Aorta (tissue), 5 donors: Measurements from ENCODE around the gene ANKRD24. TPM values are rescaled to one million over a fixed set of nuclear protein-coding genes. Genes with fewer than 3 reads are reported as not detected.
"Not testable (repeated sequence)": the region's sequence is repeated elsewhere in the genome, so short reads cannot be mapped to it uniquely, and the experiment has no call there.

Experiments
- ATAC-seq: fragments of 200-7000 bp; cut with Tn5 transposase; one replicate; pipeline ENCODE4 v1.9.1; 2022; ENCODE audit warnings: moderate library complexity; ENCODE audit not compliant: low FRiP score
- DNase-seq, 2 donors: peaks; one replicate each; pipeline ENCODE4 v3.0.0-alpha.2; 2020
- H3K27ac ChIP-seq, 2 donors: one replicate each; pipeline ENCODE4 v1.5.1; 2013; ENCODE audit warnings: low read length in 2 of 2, mild to moderate bottlenecking in 2 of 2, moderate library complexity in 2 of 2, control low read depth in 1 of 2, inconsistent platforms in 1 of 2, low read depth in 1 of 2
- H3K27me3 ChIP-seq, 2 donors: one replicate each; pipeline ENCODE4 v1.6.1; 2013; ENCODE audit warnings: control low read depth in 1 of 2, low read length in 1 of 2, mild to moderate bottlenecking in 1 of 2, moderate library complexity in 1 of 2; ENCODE audit not compliant: insufficient read depth in 2 of 2, control insufficient read depth in 1 of 2
- H3K36me3 ChIP-seq, 2 donors: one replicate each; pipeline ENCODE4 v1.6.1; 2013; ENCODE audit warnings: control low read depth in 1 of 2, low read length in 1 of 2, mild to moderate bottlenecking in 1 of 2; ENCODE audit not compliant: insufficient read depth in 2 of 2, control insufficient read depth in 1 of 2
- H3K4me1 ChIP-seq, 2 donors: one replicate each; pipeline ENCODE4 v1.6.1; 2013; ENCODE audit warnings: low read length in 2 of 2, control low read depth in 1 of 2, mild to moderate bottlenecking in 1 of 2, moderate library complexity in 1 of 2; ENCODE audit not compliant: insufficient read depth in 2 of 2, control insufficient read depth in 1 of 2
- H3K4me3 ChIP-seq, 2 donors: one replicate each; pipeline ENCODE4 v1.5.1; 2013; ENCODE audit warnings: low read length in 2 of 2, control low read depth in 1 of 2, mild to moderate bottlenecking in 1 of 2
- H3K9me3 ChIP-seq: one replicate; pipeline ENCODE4 v1.6.1; 2013; ENCODE audit warnings: mild to moderate bottlenecking, low read length; ENCODE audit not compliant: control insufficient read depth
- WGBS, 2 donors: extraction: QIAGEN DNeasy Blood & Tissue Kit; methylation state at CpG; one replicate each; pipeline ENCODE4 v1.1.7; 2013; 5-methylcytosine and 5-hydroxymethylcytosine counted together
- intact Hi-C, 2 donors: fragments of 100-400 bp; cut with DNase I; formaldehyde crosslinking; loops; one replicate each; pipeline versions ENCODE4 v1.14.2 to v1.15.0; 2022
- polyA plus RNA-seq, 2 donors: library from polyadenylated mRNA; stranded (reverse); fragments of 200-250 nt; gene quantifications; one replicate each; pipeline ENCODE4 v1.2.3, GENCODE V29; 2013
- total RNA-seq, 2 donors: library from RNA; stranded (reverse); fragmentation: NEBNext Ultra II Directional; extraction: Animal tissue kit (Norgen Biotek cat#: 25700); gene quantifications; one replicate each; pipeline ENCODE4 v1.2.1, GENCODE V29; 2021
- donor health status: healthy with polysubstance abuse.
- donor health status: Bipolar disorder and iron deficiency.
- donor health status: DM: no; HTN: no; CAD: no.
- donor health status: DM: no; HTN: no; CAD: no.
- donor health status: DM: yes; HTN: yes; CAD: no.

ANKRD24 gene
- total and polyA plus RNA-seq, 4 donors: 0.29 to 1.6 (median 0.68) TPM

GRCh38 chr19:4144666-4145249, 37.7 kb upstream of the ANKRD24 start:
- Histone ChIP-seq H3K27me3 (no peaks in the 10 kb centered on the region), H3K9me3 (no peaks in the 10 kb centered on the region), H3K27ac (no peak overlapping the region), H3K4me3 (no peak overlapping the region), H3K36me3 (no peaks in the 10 kb centered on the region), H3K4me1 (no peaks in the 10 kb centered on the region)
- WGBS, 2 donors: 28 to 33% methylated on average over 7 of the region's 7 CpGs
- ATAC-seq (no peak), DNase-seq (no peak)
- intact Hi-C loops: no loop called here

- WGBS, 2 donors: 29 to 35% methylated on average over 17 of the region's 17 CpGs
- H3K9me3 ChIP-seq: no peaks in the 10 kb centered on the region
- ATAC-seq (no peak), DNase-seq (no peak)
- no peak overlapping the region for H3K4me3 ChIP-seq
- intact Hi-C loops: no loop called here
- no peaks in the 10 kb centered on the region for H3K4me1 ChIP-seq
- no peaks in the 10 kb centered on the region for H3K27me3 ChIP-seq
- no peak overlapping the region for H3K27ac ChIP-seq
- H3K36me3 ChIP-seq: no peaks in the 10 kb centered on the region
These were observed 32.8 kb upstream of the ANKRD24 start for GRCh38 chr19:4149518-4150288.

- no peaks in the 10 kb centered on the region for H3K27me3 ChIP-seq
- intact Hi-C loops: no loop called here
These were observed 30.9 kb upstream of the ANKRD24 start for GRCh38 chr19:4151623-4152022.

GRCh38 chr19:4152241-4152998, 30.1 kb upstream of the ANKRD24 start:
- Histone ChIP-seq H3K27ac (no peak overlapping the region), H3K4me1 (no peaks in the 10 kb centered on the region), H3K27me3 (no peaks in the 10 kb centered on the region), H3K4me3 (no peak overlapping the region), H3K9me3 (no peaks in the 10 kb centered on the region), H3K36me3 (no peaks in the 10 kb centered on the region)
- intact Hi-C loops: no loop called here
- WGBS, 2 donors: 73 to 74% methylated on average over 10 of the region's 10 CpGs
- ATAC-seq (no peak), DNase-seq (no peak)

More at GRCh38 chr19:4151623-4152022, 30.9 kb upstream of the ANKRD24 start:
- Histone ChIP-seq H3K9me3 (no peaks in the 10 kb centered on the region), H3K4me1 (no peaks in the 10 kb centered on the region), H3K27ac (no peak overlapping the region), H3K4me3 (no peak overlapping the region), H3K36me3 (no peaks in the 10 kb centered on the region)
- DNase-seq (no peak), ATAC-seq (no peak)
- 64 to 67% methylated on average over 6 of the region's 6 CpGs for WGBS, 2 donors

- no peak overlapping the region for H3K27ac ChIP-seq
- no peaks in the 10 kb centered on the region for H3K27me3 ChIP-seq
- H3K4me1 ChIP-seq: no peaks in the 10 kb centered on the region
- H3K36me3 ChIP-seq: no peaks in the 10 kb centered on the region
- intact Hi-C loops: no loop called here
- DNase-seq (no peak), ATAC-seq (no peak)
- WGBS, 2 donors: 70 to 72% methylated on average over 21 of the region's 21 CpGs
- H3K9me3 ChIP-seq: no peaks in the 10 kb centered on the region
- H3K4me3 ChIP-seq: no peak overlapping the region
These were observed 27.7 kb upstream of the ANKRD24 start for GRCh38 chr19:4154571-4155312.

GRCh38 chr19:4157164-4157563, 25.3 kb upstream of the ANKRD24 start:
- Histone ChIP-seq H3K4me1 (no peaks in the 10 kb centered on the region), H3K36me3 (no peaks in the 10 kb centered on the region), H3K4me3 (no peak overlapping the region), H3K27ac (no peak overlapping the region), H3K9me3 (no peaks in the 10 kb centered on the region), H3K27me3 (peaks cover 0 to 3% of the 10 kb centered on the region in 2 donors)
- ATAC-seq (no peak), DNase-seq (no peak)
- WGBS, 2 donors: 75 to 81% methylated on average over 6 of the region's 6 CpGs
- intact Hi-C loops: no loop called here

- H3K9me3 ChIP-seq, DNase-seq, H3K4me3 ChIP-seq, ATAC-seq, H3K36me3 ChIP-seq, H3K4me1 ChIP-seq, intact Hi-C loops, H3K27ac ChIP-seq, H3K27me3 ChIP-seq: not testable (repeated sequence)
- WGBS, 2 donors: 73 to 77% methylated on average over 8 of the region's 8 CpGs
These were observed 24.5 kb upstream of the ANKRD24 start for GRCh38 chr19:4157971-4158370.

GRCh38 chr19:4161415-4162077, 20.9 kb upstream of the ANKRD24 start:
- no peak for DNase-seq
- Histone ChIP-seq H3K27me3 (peaks cover 0 to 3% of the 10 kb centered on the region in 2 donors), H3K4me1 (no peaks in the 10 kb centered on the region), H3K4me3 (no peak overlapping the region), H3K27ac (no peak overlapping the region), H3K36me3 (no peaks in the 10 kb centered on the region), H3K9me3 (no peaks in the 10 kb centered on the region)
- intact Hi-C loops: no loop called here
- ATAC-seq: no peak
- WGBS, 2 donors: 72 to 75% methylated on average over 7 of the region's 7 CpGs
